Astrocyte of the spinal cord (primary cell): ENCODE data around the gene MARCHF9.
"Not testable (repeated sequence)": the region's sequence is repeated elsewhere in the genome, so short reads cannot be mapped to it uniquely, and the experiment has no call there.

Source experiments
- DNase-seq: peaks from one replicate; pipeline ENCODE4 v3.0.0; 2011; ENCODE audit warnings: low read depth, low spot score
- H3K4me3 ChIP-seq: 2 replicates; pipeline ENCODE4 v1.5.1; 2011; ENCODE audit warnings: low read depth, mild to moderate bottlenecking, low read length, moderate library complexity
- in situ Hi-C: cut with HindIII; loops from 2 replicates; pipeline ENCODE4 v1.10.0; 2017; ENCODE audit warnings: low sequenced_read_pairs
- TF ChIP-seq, protein P1 (sequence below): IDR thresholded peaks from 2 replicates; pipeline ENCODE4 v1.5.1; 2012; ENCODE audit warnings: low read depth, mild to moderate bottlenecking, low read length, inconsistent platforms

MARCHF9 gene

GRCh38 chr12:57720606-57721595, 34.0 kb upstream of the MARCHF9 start:
- no peak for DNase-seq
- TF ChIP-seq, protein P1, sequence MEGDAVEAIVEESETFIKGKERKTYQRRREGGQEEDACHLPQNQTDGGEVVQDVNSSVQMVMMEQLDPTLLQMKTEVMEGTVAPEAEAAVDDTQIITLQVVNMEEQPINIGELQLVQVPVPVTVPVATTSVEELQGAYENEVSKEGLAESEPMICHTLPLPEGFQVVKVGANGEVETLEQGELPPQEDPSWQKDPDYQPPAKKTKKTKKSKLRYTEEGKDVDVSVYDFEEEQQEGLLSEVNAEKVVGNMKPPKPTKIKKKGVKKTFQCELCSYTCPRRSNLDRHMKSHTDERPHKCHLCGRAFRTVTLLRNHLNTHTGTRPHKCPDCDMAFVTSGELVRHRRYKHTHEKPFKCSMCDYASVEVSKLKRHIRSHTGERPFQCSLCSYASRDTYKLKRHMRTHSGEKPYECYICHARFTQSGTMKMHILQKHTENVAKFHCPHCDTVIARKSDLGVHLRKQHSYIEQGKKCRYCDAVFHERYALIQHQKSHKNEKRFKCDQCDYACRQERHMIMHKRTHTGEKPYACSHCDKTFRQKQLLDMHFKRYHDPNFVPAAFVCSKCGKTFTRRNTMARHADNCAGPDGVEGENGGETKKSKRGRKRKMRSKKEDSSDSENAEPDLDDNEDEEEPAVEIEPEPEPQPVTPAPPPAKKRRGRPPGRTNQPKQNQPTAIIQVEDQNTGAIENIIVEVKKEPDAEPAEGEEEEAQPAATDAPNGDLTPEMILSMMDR, result no peak
- H3K4me3 ChIP-seq, result no peak overlapping the region
- in situ Hi-C loops, result no loop called here

- H3K4me3 ChIP-seq, in situ Hi-C loops, DNase-seq: not testable (repeated sequence)
Observed at GRCh38 chr12:57721846-57722608, 32.9 kb upstream of the MARCHF9 start.

DNA sequence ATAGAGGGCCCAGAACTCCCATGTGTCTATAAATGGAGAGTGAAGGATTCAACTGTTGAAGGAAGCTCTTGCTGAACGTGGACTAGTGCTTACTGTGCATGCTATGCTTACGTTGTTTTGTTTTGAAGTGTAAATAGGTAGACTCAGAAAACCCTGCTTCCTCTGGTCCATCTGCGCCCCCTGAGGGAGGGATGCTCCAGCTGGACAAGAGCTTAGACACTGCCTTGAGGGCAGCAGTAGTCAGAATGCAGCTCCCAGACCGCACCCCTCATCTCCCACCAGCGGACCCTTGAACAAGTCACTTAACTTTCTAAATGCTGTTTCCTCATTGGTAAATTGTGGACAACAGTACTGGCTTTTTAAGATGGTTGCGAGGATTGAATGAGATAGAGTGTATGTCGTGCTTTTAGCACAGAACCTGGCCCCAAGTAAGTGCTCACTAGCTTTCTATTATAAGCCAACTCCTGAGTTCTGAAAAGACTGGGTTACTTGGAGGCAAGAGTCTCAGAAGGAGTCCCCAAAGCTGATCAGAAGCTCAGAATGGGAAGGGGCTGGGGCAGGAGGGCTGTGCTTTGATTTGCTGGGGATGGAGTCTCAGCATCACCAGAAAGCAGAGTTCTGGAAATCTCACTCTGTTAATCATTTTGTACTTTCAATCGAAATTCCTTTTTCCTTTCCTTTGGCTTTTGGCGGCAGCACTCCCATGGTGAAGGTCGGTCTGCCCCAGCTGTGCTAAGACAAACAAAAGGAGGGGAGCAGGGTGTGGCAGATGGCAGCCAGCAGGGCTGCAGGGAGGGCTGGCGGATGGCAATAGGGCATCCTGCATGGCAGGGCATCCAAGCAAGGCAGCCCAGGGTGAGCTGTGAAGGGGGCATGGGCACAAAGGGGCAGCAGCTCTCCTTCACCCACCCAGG, 31.9 kb upstream of the MARCHF9 start:
- no peak overlapping the region for H3K4me3 ChIP-seq
- no peak for DNase-seq
- TF ChIP-seq, protein P1, result no peak
- in situ Hi-C loops, result no loop called here

DNA sequence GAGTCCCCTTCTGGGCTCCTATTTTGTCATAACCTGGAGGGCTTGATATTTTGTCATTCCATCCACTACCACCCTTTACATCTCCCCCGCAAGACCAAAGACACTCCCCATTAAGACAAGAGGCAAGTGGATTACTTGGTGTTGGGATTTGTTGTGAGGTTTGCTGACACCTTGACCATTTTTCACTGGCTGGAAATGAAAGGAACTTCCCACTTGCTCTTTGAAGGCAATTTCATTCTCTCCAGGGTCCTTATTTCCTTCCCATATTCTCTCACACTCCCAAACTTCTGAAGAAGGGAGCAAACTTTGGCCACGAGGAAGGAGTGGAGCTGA, 31.3 kb upstream of the MARCHF9 start:
- TF ChIP-seq, protein P1, result no peak

GRCh38 chr12:57724003-57724935, 30.6 kb upstream of the MARCHF9 start:
- TF ChIP-seq, protein P1, result no peak
- no peak for DNase-seq
- in situ Hi-C loops, result no loop called here
- H3K4me3 ChIP-seq, result no peak overlapping the region

More for the DNA sequence above, 31.3 kb upstream of the MARCHF9 start:
- H3K4me3 ChIP-seq, result no peak overlapping the region
- no peak for DNase-seq
- in situ Hi-C loops, result no loop called here
